GM19328 (cell line): ENCODE measurements around the gene PROCA1.
"Not testable (repeated sequence)": the region's sequence is repeated elsewhere in the genome, so short reads cannot be mapped to it uniquely, and the experiment has no call there.

Experiments
- ATAC-seq: cut with Tn5 transposase; IDR thresholded peaks from one replicate; pipeline ENCODE4 v1.9.1; 2021; ENCODE audit warnings: mild to moderate bottlenecking, moderate library complexity; ENCODE audit not compliant: unreplicated experiment

PROCA1 gene

DNA sequence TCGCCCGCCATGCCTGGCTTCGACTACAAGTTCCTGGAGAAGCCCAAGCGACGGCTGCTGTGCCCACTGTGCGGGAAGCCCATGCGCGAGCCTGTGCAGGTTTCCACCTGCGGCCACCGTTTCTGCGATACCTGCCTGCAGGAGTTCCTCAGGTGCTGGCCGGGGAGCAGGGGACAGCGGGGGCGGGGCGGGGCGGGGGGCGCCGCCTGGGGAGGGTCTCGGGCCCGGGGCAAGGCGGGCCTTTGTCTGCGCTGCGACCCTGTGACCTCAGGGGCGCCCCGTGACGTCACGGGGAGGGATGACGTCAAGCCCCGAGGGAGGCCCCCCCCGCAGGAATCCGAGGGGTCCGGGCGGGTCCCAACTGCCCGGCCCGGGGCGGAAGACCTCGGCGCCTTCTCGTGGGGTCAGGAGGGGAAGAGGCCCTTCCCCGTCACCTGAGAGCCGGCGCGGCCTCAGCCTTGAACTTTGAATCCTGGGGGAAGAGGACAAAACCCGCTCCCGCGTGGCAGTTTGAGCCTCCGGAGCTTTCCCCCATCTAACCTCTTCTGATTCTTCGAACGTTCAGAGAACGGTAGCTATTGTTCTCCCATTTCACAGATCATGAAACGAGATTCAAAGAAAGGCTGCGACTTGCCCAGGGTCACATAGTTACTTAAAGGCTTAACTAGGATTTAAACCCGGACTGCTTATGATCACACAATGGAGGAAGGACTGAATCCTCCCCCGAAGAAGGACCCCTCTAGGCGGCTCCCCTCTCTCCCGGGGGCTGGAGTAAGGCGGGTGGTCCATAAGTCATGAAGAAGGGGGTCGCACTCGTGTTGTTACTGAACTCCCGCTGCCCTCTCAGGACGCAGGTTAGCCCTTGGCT is 32.6 kb upstream of the PROCA1 start:
- peak; percentile 21 for ATAC-seq

DNA sequence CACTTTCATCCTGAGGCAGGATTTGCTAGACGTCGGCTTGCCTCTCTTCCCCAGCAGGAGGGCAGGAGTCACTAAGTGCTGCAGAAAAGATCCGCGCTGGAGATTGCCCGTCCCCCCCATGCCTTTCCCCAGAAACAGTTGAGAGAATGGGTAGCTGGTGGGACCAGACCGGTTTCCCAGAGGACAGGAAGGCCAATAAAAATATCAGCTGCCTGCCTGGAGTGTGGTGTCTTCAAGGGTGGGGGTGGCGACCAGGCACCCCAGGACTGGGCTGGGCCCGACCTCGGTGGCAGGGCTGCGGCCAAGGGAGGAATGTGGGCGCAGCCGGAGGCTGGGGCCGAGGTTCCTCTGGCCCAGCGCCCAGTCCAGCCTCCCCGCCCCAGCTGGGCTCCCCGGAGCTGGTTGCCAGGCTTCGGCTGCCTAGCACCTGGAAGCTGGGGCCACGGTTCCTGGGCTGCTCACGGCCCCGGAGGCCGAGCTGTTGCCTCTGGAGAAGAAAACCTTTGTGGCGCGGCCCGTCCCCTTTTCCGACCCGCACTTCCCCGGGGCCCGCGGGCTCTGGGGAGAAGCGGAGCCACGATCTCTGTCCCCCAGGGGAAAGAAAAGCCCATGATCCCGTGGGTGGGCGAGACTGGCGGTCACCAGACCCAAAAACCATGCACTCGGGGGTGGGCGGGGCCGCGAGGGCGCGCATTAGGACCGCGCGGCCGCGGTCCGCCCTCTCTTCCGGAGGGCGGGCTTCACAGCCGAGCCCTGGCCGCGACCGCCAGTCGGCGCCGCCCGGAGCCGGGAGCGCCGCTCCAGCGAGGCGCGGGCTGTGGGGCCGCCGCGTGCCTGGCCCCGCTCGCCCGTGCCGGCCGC is 31.8 kb upstream of the PROCA1 start, which contains the start of gene TRAF4:
TSS of gene TRAF4 (plus strand) at position 769 of the 861 bp plus-strand sequence. CDS start 102 bp downstream, outside the sequence.
- peak; percentile 59 for ATAC-seq

DNA sequence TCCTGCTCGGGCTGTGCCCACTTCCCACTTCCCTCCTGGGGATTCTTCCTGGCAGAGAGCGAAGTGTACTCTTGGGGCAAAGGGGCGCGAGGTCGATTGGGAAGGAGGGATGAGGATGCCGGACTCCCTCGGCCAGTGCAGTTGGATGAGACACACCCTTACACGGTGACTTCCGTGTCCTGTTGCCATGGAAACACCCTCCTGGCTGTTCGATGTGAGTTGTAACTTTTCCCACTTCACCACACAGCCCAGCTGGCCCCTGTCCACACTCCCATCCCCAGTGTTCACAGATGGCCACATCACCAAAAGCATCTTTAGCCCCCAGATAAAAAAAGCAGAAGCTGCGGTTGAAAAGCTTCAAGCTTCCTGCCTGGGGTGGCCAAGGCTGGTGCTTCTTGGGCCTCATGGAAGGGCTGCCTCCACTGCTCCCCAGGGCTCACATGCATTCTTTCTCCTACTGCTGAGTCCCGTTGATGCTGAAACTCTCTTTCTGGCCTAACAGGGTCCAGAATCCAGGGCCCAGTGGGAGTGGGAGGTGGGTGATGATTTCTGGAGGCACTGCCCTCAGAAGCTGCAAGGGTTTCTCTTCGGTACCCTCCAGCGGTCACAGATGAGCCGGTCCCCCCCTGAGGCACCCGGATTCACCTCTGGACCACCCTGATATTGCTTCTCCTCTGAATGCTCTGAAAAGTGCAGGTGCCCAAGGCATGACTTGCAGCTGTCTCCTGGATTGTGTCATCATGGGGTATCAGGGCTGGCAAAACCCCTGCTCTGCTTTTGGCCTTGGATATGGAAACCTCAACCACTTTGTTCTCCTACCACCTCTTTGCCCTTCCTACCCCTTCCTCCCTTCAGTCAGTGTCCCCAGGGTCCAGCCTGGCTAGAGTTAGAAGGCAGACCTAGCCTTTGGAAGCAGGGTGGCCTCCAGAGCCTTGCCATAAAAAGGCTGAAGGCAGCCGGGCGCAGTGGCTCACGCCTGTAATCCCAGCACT is 30.0 kb upstream of the PROCA1 start:
- ATAC-seq, result no peak

DNA sequence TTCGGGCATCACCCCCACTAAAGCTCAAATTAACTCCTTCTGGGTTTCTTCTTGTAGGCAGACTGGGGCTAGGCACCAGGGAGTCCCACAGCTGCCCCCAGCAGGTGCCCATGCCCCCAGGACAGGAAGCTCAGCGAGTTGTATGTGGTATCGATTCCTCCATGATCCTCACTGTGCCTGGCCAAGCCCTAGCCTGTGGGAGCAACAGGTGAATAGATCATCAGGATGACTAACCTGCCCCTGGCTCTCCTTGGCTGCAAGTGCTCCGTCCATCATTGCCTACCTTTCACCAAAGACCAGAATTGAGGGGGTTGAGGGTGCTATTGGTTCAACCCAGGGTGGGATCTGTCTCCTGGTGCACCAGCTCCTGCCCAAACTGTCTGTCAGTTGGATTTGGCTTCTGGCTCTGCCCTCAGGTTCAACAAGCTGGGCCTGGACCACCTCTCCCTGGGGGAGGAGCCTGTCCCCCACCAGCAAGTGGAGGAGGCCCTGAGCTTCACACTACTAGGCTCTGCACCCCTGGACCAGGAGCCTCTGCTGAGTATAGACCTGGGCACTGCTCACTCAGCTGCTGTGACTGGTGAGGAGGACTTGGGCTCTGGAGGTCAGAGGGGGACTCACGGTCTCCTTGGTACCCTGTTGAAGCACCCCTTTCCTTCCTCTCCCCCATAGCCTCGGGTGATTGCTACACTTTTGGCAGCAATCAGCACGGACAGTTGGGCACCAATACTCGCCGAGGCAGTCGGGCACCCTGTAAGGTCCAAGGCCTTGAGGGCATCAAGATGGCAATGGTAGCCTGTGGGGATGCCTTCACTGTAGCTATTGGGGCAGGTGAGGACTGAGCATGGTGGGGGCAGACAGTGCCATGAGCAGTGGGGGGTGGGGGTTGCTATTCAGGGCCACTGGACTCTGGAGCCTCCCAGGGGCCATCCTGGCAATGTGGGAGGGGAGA is 29.0 kb upstream of the PROCA1 start:
- ATAC-seq, result no peak

DNA sequence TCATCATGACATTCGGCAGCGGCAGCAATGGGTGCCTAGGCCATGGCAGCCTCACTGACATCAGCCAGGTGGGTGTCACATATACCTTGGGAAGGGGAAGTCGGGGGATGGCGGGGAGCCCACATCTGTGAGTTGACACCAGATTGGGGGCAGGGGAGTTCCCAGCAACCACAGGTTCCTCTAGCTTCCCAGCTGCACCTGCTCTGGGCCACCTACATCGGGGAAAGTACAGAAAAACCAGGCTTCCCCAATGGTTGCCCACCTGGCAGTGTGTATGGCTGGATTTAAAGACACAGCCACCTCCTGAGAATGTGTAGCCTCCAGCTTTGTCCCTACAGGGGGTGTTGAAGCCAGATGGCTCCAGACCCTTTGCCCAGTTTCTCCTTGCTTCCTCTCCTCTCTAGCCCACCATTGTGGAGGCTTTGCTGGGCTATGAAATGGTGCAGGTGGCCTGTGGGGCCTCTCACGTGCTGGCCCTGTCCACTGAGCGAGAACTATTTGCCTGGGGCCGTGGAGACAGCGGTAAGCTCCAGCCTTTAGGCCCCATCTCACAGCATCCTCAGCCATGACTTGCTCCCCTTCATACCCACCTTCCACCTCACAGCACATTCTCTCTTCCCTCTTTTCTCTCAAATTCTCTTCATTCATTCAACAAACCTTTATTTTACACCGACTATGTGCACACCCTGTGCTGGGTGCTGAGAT is 27.1 kb upstream of the PROCA1 start:
- no peak for ATAC-seq

DNA sequence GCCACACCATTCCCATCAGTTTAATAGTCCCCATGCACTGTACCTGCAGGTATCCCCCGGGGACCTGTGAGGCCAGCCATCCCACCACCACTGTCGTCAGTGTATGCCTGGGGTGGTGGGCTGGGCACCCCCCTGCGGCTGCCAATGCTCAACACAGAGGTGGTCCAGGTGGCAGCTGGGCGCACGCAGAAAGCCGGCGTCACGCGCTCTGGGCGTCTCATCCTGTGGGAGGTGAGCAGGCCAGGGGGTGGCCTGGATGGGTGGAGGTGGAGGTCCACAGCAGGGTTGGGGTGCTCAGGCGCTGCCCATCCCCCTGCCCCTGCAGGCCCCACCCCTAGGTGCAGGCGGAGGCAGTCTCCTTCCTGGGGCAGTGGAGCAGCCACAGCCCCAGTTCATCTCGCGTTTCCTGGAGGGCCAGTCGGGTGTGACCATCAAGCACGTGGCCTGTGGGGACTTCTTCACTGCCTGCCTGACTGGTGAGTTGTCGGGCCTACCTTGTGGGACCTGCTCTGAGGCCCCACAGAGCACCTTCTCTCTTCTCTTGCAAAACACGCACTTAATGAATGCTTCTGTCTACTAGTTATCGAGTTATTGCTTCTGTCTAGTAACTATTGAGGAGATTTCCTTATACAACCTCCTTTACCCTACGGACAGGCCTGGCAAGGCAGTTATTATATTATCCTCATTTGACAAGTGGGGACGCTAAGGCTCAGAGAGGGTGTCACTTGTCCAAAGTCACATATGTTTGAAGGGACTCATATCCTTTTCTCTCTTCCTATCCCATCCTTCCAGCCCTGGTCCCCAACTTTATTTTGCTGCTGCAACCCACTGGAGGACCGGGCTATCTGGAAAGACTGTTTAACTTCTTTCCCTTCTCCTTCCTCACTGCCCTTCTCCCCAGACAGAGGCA is 26.3 kb upstream of the PROCA1 start:
- peak; percentile 60 for ATAC-seq

DNA sequence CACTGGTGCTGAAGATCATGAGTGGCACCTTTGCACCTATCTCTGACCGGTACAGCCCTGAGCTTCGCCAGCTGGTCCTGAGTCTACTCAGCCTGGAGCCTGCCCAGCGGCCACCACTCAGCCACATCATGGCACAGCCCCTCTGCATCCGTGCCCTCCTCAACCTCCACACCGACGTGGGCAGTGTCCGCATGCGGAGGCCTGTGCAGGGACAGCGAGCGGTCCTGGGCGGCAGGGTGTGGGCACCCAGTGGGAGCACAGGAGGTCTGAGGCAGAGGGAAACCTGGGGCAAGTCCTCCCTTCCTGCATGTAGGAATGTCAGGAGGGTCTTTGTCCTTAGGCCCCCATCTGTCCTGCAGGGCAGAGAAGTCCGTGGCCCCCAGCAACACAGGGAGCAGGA is 25.6 kb upstream of the PROCA1 start:
- no peak for ATAC-seq

DNA sequence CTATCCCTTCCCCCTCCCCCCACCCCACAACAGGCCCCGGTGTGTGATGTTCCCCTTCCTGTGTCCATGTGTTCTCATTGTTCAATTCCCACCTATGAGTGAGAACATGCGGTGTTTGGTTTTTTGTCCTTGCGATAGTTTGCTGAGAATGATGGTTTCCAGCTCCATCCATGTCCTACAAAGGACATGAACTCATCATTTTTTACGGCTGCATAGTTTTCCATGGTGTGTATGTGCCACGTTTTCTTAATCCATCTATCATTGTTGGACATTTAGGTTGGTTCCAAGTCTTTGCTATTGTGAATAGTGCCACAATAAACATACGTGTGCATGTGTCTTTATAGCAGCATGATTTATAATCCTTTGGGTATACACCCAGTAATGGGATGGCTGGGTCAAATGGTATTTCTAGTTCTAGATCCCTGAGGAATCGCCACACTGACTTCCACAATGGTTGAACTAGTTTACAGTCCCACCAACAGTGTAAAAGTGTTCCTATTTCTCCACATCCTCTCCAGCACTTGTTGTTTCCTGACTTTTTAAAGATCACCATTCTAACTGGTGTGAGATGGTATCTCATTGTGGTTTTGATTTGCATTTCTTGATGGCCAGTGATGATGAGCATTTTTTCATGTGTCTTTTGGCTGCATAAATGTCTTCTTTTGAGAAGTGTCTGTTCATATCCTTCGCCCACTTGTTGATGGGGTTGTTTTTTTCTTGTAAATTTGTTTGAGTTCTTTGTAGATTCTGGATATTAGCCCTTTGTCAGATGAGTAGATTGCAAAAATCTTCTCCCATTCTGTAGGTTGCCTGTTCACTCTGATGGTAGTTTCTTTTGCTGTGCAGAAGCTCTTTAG is 24.5 kb upstream of the PROCA1 start:
- not testable (repeated sequence) for ATAC-seq

DNA sequence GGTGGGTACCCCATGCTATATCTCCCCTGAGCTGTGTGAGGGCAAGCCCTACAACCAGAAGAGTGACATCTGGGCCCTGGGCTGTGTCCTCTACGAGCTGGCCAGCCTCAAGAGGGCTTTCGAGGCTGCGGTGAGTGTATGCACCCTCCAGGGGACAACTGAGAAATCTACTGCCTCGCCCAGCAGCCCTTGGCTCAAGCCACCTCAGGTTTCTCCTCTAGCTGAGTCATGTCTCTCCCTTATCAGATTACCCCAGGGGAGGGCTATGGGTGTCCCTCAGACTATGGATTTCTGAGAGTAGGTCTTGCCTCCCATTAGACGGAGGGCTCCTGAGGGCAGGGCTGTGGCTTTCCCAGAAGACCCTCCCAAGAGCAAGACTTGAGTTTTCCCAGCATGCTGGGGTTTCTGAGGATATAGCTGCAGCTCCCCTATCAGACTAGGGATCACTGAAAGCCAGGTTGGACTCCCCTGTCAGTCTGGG is 23.6 kb upstream of the PROCA1 start:
- no peak for ATAC-seq

DNA sequence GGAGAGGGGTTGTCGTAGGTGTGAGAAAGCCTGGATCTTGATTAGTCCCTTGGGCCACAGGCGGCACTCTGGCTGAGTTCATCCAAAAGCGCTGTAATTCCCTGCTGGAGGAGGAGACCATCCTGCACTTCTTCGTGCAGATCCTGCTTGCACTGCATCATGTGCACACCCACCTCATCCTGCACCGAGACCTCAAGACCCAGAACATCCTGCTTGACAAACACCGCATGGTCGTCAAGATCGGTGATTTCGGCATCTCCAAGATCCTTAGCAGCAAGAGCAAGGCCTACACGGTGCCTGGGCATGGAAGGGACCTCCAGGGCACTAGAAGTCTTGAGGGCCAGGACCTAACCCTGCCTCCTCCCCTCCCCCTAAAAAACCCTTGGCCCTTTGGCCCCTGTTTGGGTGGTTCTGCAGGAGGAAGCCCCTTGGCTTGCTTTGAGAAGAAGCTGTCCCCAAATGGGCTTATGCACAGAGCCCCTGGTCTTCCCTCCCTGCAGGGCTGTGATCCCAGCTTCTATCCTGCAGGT is 23.1 kb upstream of the PROCA1 start:
- no peak for ATAC-seq

DNA sequence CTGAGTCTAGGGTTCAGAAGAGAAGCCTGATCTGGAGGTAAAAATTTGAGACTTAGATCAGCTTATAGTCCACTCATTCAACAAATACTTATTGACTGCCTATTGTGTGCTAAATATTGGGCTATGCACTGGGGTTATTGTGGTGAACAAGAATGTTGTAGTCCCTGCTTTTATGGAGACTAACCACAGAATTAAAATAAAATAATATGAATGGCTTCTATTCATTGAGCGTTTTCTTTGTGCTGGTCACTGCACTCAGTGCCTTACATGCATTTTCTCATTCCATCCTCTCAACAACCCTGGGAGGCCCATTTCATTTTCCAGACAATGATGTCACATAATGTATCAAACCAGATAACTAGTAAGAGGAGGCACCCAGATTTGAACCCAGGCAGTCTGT is 21.7 kb upstream of the PROCA1 start:
- ATAC-seq, result no peak

DNA sequence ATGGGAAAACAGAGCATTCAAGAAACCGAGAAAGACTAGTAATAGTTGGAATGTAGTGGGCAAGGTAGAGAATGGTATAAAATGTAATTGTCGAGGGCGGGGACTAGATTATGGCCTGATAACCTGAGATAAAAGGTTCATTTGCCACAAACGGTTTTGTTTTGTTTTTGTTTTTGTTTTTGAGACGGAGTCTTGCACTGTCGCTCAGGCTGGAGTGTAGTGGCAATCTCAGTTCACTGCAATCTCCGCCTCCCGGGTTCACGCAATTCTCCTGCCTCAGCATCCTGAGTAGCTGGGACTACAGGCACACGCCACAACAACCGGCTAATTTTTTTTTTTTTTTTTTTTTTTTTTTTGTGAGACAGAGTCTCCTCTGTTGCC is 18.3 kb upstream of the PROCA1 start:
- ATAC-seq, result no peak

DNA sequence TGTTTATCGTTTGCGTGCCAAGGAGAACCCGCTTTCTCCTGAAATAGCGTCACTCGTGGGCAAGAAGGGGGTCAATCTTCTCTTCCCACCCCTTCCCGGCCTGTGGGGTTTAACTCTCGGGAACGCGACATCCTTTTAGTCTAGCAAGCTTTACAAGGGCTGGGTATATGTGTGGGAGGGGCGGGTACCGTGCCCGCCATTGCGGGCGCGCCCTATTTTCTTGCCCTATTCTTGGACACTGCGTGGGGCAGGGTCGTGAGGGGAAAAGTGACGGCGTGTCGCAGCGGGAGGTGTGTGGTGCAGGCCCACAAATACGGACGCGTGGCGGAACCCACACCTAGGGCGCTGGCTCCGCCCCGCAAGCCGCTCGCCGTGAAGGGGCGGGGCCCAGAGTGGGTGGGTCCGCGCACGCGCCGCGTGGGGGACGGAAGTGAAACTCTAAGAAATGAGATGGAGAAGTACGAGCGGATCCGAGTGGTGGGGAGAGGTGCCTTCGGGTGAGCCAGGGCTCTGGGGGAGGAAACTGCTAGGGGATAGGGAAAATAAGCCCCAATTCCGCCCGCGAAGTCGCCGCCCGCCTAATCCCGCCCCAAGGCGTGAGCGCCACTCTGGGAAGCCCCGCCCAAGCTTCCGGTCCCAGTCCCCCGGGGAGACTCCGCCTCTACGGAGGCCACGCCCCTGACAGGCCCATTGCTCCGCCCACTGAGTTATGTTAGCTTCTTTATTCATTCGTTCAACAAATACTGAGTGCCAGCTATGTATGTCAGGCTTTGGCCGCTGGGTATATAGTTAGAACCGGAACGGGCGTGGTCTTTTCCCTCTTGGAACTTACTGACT is 16.9 kb upstream of the PROCA1 start, which contains the start of gene NEK8:
TSS of gene NEK8 (plus strand) at position 425 of the 837 bp plus-strand sequence. CDS start at position 451, 26 bp downstream.
- peak; percentile 34 for ATAC-seq

DNA sequence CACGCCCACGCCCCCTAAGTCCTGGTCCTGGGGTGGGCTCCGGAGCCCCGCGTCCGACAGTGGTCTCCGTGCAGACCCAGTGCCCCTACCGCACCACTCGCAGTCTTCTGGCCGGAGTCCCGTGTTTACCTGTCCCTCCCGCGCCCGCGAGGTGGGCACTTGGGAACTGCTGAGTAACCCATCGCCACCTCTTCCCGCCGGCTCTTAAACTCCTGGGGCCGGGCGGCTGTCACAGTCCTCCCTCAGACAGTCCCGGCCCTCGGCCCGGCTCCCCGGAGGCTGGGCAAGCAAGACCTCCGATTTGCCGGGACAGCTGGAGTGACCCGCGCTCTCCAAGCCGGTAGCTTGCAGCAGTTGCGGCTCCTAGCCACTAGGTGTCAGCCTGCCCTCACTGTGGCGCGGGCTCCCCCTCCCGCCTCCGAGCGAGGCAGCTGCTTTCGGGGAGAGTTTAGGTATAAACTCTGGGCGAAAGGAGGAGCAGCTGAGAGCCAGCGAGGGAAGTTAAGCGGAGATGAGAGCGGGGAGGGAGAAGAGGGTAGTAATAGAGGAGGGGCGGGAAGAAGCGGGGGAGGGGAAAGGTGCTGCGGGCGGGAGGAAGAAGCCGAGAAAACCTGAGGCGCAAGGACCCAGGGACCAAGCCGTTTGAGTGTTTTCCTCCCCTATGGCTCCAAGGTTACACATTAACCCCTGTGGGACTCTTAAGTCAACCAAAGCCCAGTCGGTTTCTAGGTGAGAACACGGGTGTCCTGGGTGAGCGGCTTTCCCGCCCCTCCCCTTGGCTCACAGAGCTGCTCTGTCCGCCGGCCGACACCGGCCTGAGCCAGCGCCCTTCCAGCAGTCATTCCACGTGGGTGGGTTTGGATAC is 15.2 kb upstream of the PROCA1 start:
- no peak for ATAC-seq

DNA sequence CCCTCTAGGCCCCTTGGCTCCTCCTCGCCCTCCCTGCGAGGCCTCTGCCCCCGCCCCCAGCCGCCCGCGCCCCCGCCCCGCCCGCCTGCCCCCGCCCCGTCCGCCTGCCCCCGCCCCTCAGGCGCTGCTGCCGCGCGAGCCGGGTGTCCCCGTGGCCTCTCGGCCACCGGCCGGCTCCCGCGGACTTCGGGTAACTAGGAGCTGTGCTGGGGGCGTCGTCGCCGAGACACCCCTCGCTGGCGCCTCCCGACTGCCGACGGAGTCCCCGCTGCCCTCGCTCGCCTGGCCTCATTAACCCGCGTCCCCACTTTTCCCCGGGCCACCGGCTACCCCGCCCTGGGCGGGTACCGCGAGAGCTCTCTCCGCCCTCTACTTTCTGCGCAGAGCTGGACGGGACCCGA is 14.5 kb upstream of the PROCA1 start, which contains the start of gene TLCD1:
TSS of gene TLCD1 (minus strand) at position 8 of the 401 bp plus-strand sequence. CDS start 136 bp downstream, outside the sequence.
- ATAC-seq, result no peak
